ENCODE results near the gene GALNT12. TPM values are rescaled to one million over a fixed set of nuclear protein-coding genes. Genes with fewer than 3 reads are reported as not detected.

GALNT12 gene
- total RNA-seq, 1 donor from 2014 or later = 1.7 TPM

GRCh38 chr9:98838155-98838867, 30.8 kb downstream of the GALNT12 start:
- no peak overlapping the region for H3K4me2 ChIP-seq (ENCODE audit: low read length)
- Mint-ChIP-seq H3K36me3 (ENCODE audit: low read depth, unreplicated experiment) (peaks cover 4% of the 10 kb centered on the region), H3K9me3 (ENCODE audit: unreplicated experiment) (peaks cover 2% of the 10 kb centered on the region), H3K27me3 (ENCODE audit: low read depth, unreplicated experiment) (peaks cover 5% of the 10 kb centered on the region), H3K4me1 (ENCODE audit: low read depth, unreplicated experiment) (no peaks in the 10 kb centered on the region), H3K27ac (ENCODE audit: unreplicated experiment) (peak overlapping the region; percentile 19), H3K4me3 (ENCODE audit: unreplicated experiment) (no peak overlapping the region)
- no peak overlapping the region for H3K9ac ChIP-seq (ENCODE audit: low read length)
- no peak overlapping the region for H3K27ac ChIP-seq (ENCODE audit: low read depth, low read length)
- no peaks in the 10 kb centered on the region for H3K9me3 ChIP-seq (ENCODE audit: insufficient read depth, low read depth, low read length)
- no peak overlapping the region for H3K4me3 ChIP-seq (ENCODE audit: insufficient read depth, low read depth, low read length)
- no peaks in the 10 kb centered on the region for H4K20me1 ChIP-seq (ENCODE audit: insufficient read depth, low read length)
- no peak overlapping the region for H2AFZ ChIP-seq (ENCODE audit: low read depth, low read length)
- no peaks in the 10 kb centered on the region for H3K27me3 ChIP-seq (ENCODE audit: insufficient read depth, low read length)
- FAIRE-seq = no peak
- DNase-seq (ENCODE audit: low read depth) = no peak
- H3K36me3 ChIP-seq (ENCODE audit: insufficient read depth, low read length) = no peaks in the 10 kb centered on the region
- no peaks in the 10 kb centered on the region for H3K79me2 ChIP-seq (ENCODE audit: insufficient read depth, low read length)
- TF ChIP-seq EZH2 (IDR thresholded peaks at IDR 0.05; ENCODE audit: insufficient read depth, low read length) (no peak), CTCF (IDR thresholded peaks at IDR 0.05; ENCODE audit: insufficient read depth, low read depth, low read length) (no peak)
- H3K4me1 ChIP-seq (ENCODE audit: insufficient read depth, low read length) = no peaks in the 10 kb centered on the region

- Histone ChIP-seq H3K27ac (ENCODE audit: low read depth, low read length) (no peak overlapping the region), H4K20me1 (ENCODE audit: insufficient read depth, low read length) (no peaks in the 10 kb centered on the region), H3K79me2 (ENCODE audit: insufficient read depth, low read length) (no peaks in the 10 kb centered on the region), H3K4me3 (ENCODE audit: insufficient read depth, low read depth, low read length) (no peak overlapping the region), H2AFZ (ENCODE audit: low read depth, low read length) (no peak overlapping the region), H3K36me3 (ENCODE audit: insufficient read depth, low read length) (no peaks in the 10 kb centered on the region), H3K9ac (ENCODE audit: low read length) (no peak overlapping the region), H3K4me1 (ENCODE audit: insufficient read depth, low read length) (no peaks in the 10 kb centered on the region), H3K4me2 (ENCODE audit: low read length) (no peak overlapping the region), H3K27me3 (ENCODE audit: insufficient read depth, low read length) (no peaks in the 10 kb centered on the region), H3K9me3 (ENCODE audit: insufficient read depth, low read depth, low read length) (no peaks in the 10 kb centered on the region)
- Mint-ChIP-seq H3K4me1 (ENCODE audit: low read depth, unreplicated experiment) (no peaks in the 10 kb centered on the region), H3K27me3 (ENCODE audit: low read depth, unreplicated experiment) (peaks cover 5% of the 10 kb centered on the region), H3K36me3 (ENCODE audit: low read depth, unreplicated experiment) (peaks cover 4% of the 10 kb centered on the region), H3K9me3 (ENCODE audit: unreplicated experiment) (peaks cover 2% of the 10 kb centered on the region), H3K27ac (ENCODE audit: unreplicated experiment) (no peak overlapping the region), H3K4me3 (ENCODE audit: unreplicated experiment) (no peak overlapping the region)
- no peak for TF ChIP-seq EZH2 (IDR thresholded peaks at IDR 0.05; ENCODE audit: insufficient read depth, low read length)
- no peak for TF ChIP-seq CTCF (IDR thresholded peaks at IDR 0.05; ENCODE audit: insufficient read depth, low read depth, low read length)
- FAIRE-seq = no peak
- DNase-seq (ENCODE audit: low read depth) = no peak
Observed at GRCh38 chr9:98838868-98839565, 31.5 kb downstream of the GALNT12 start.

GRCh38 chr9:98839724-98840123, 32.3 kb downstream of the GALNT12 start:
- Mint-ChIP-seq H3K27ac (ENCODE audit: unreplicated experiment) (no peak overlapping the region), H3K36me3 (ENCODE audit: low read depth, unreplicated experiment) (peaks cover 4% of the 10 kb centered on the region), H3K27me3 (ENCODE audit: low read depth, unreplicated experiment) (peaks cover 5% of the 10 kb centered on the region), H3K4me1 (ENCODE audit: low read depth, unreplicated experiment) (no peaks in the 10 kb centered on the region), H3K4me3 (ENCODE audit: unreplicated experiment) (no peak overlapping the region), H3K9me3 (ENCODE audit: unreplicated experiment) (peaks cover 2% of the 10 kb centered on the region)
- DNase-seq (ENCODE audit: low read depth) (no peak), FAIRE-seq (no peak)
- Histone ChIP-seq H3K27ac (ENCODE audit: low read depth, low read length) (no peak overlapping the region), H3K27me3 (ENCODE audit: insufficient read depth, low read length) (no peaks in the 10 kb centered on the region), H3K9me3 (ENCODE audit: insufficient read depth, low read depth, low read length) (no peaks in the 10 kb centered on the region), H3K4me3 (ENCODE audit: insufficient read depth, low read depth, low read length) (no peak overlapping the region), H3K4me1 (ENCODE audit: insufficient read depth, low read length) (no peaks in the 10 kb centered on the region), H3K9ac (ENCODE audit: low read length) (no peak overlapping the region), H3K4me2 (ENCODE audit: low read length) (no peak overlapping the region), H2AFZ (ENCODE audit: low read depth, low read length) (no peak overlapping the region), H3K36me3 (ENCODE audit: insufficient read depth, low read length) (no peaks in the 10 kb centered on the region), H4K20me1 (ENCODE audit: insufficient read depth, low read length) (no peaks in the 10 kb centered on the region), H3K79me2 (ENCODE audit: insufficient read depth, low read length) (no peaks in the 10 kb centered on the region)
- no peak for TF ChIP-seq CTCF (IDR thresholded peaks at IDR 0.05; ENCODE audit: insufficient read depth, low read depth, low read length)
- no peak for TF ChIP-seq EZH2 (IDR thresholded peaks at IDR 0.05; ENCODE audit: insufficient read depth, low read length)
